SK-N-SH (cell line): ENCODE measurements around the gene DNAJC15. TPM values are rescaled to one million over a fixed set of nuclear protein-coding genes. Genes with fewer than 3 reads are reported as not detected.

Experiments used
- CTCF ChIA-PET: fragments of 300-600, 350-600 bp; formaldehyde crosslinking; extraction: SDS; loops from one replicate; lab custom pipeline; 2021; lab: Yijun Ruan, JAX
- POLR2A ChIA-PET: fragments of 350-600 bp; sonication (Branson Sonifier 250); formaldehyde crosslinking; extraction: SDS; loops from one replicate; lab custom pipeline; 2020; ENCODE audit warnings: antibody characterized with exemption, inconsistent platforms; lab: Yijun Ruan, JAX
- DNase-seq: peaks from one replicate; pipeline ENCODE4 v3.0.0; 2012
- H2AFZ ChIP-seq: fragments of 200-600 bp; sonication (generic); 2 replicates; pipeline ENCODE4 v1.8.1; 2016; ENCODE audit warnings: antibody characterized with exemption, mild to moderate bottlenecking, low read depth
- H3F3A ChIP-seq: fragments of 200-600 bp; sonication (generic); replicated peaks from 2 replicates; pipeline ENCODE3; 2016; ENCODE audit warnings: antibody characterized with exemption, mild to moderate bottlenecking; ENCODE audit not compliant: insufficient read depth
- H3K27ac ChIP-seq, 2 experiments: fragments of 200-500 bp in 1 of 2; fragments of 200-600 bp in 1 of 2; sonication (Bioruptor generic) in 1 of 2; sonication (generic), shearing (Covaris generic) in 1 of 2; 2 replicates each; pipeline versions ENCODE4 v1.5.1 to v1.6.1; 2014 to 2016; ENCODE audit warnings: low read depth in 2 of 2, inconsistent platforms in 1 of 2, low read length in 1 of 2, mild to moderate bottlenecking in 1 of 2, mixed read lengths in 1 of 2
- H3K27me3 ChIP-seq: fragments of 200-600 bp; sonication (generic), shearing (Covaris generic); 2 replicates; pipeline ENCODE4 v1.6.1; 2016; ENCODE audit warnings: mixed run types; ENCODE audit not compliant: insufficient read depth
- H3K36me3 ChIP-seq, 2 experiments: fragments of 200-500 bp in 1 of 2; fragments of 200-600 bp in 1 of 2; sonication (Bioruptor generic) in 1 of 2; sonication (generic) in 1 of 2; replicated peaks in 1 of 2; 2 replicates each; pipeline versions ENCODE3 to v1.5.1; 2014 to 2016; ENCODE audit warnings: low read length in 1 of 2, mild to moderate bottlenecking in 1 of 2; ENCODE audit not compliant: insufficient read depth in 2 of 2, control insufficient read depth in 1 of 2
- H3K4me1 ChIP-seq, 2 experiments: fragments of 200-500 bp in 1 of 2; fragments of 200-600 bp in 1 of 2; sonication (Bioruptor generic) in 1 of 2; sonication (generic), shearing (Covaris generic) in 1 of 2; 2 replicates each; pipeline versions ENCODE4 v1.5.1 to v1.6.1; 2014 to 2016; ENCODE audit warnings: low read depth in 1 of 2, low read length in 1 of 2, mixed run types in 1 of 2; ENCODE audit not compliant: insufficient read depth in 2 of 2, control insufficient read depth in 1 of 2
- H3K4me2 ChIP-seq: fragments of 200-600 bp; sonication (generic), shearing (Covaris generic); 2 replicates; pipeline ENCODE4 v1.6.1; 2017; ENCODE audit warnings: mixed run types
- H3K4me3 ChIP-seq, 2 experiments: fragments of 200-500 bp in 1 of 2; fragments of 200-600 bp in 1 of 2; sonication (Bioruptor generic) in 1 of 2; sonication (generic), shearing (Covaris generic) in 1 of 2; 2 replicates each; pipeline versions ENCODE4 v1.5.1 to v1.8.1; 2014 to 2016; ENCODE audit warnings: low read depth in 2 of 2, inconsistent platforms in 1 of 2, low read length in 1 of 2, mild to moderate bottlenecking in 1 of 2, mixed read lengths in 1 of 2, moderate library complexity in 1 of 2
- H3K79me2 ChIP-seq: fragments of 200-600 bp; sonication (generic); 2 replicates; pipeline ENCODE4 v1.8.1; 2017; ENCODE audit warnings: mild to moderate bottlenecking; ENCODE audit not compliant: insufficient read depth
- H3K9ac ChIP-seq: fragments of 200-600 bp; sonication (generic); 2 replicates; pipeline ENCODE4 v1.6.1; 2017; ENCODE audit warnings: mixed run types
- H3K9me2 ChIP-seq: fragments of 200-600 bp; sonication (generic); 2 replicates; pipeline ENCODE4 v1.6.1; 2017; ENCODE audit warnings: mixed run types
- H3K9me3 ChIP-seq: fragments of 200-600 bp; sonication (generic); 2 replicates; pipeline ENCODE4 v1.6.1; 2017; ENCODE audit warnings: mixed run types, mild to moderate bottlenecking, moderate library complexity
- H4K20me1 ChIP-seq: fragments of 200-600 bp; sonication (generic); 2 replicates; pipeline ENCODE4 v1.6.1; 2017; ENCODE audit warnings: mild to moderate bottlenecking, mixed run types; ENCODE audit not compliant: insufficient read depth
- CHD2 ChIP-seq: fragments of 150-350 bp; IDR thresholded peaks from 2 replicates; pipeline ENCODE4 v1.6.1; 2018; ENCODE audit warnings: low read length; ENCODE audit not compliant: partially characterized antibody
- ELF1 ChIP-seq: IDR thresholded peaks from 2 replicates; pipeline ENCODE4 v1.4.0; 2012
- EP300 ChIP-seq, 2 experiments: IDR thresholded peaks; 2 replicates each; pipeline versions ENCODE4 v1.4.0 to v1.6.1; 2012; ENCODE audit warnings: borderline replicate concordance in 1 of 2, low read depth in 1 of 2, low read length in 1 of 2
- EZH2phosphoT487 ChIP-seq: fragments of 200-600 bp; sonication (generic); IDR thresholded peaks from 2 replicates; pipeline ENCODE4 v1.6.1; 2017; ENCODE audit warnings: low read depth, mixed run types, mild to moderate bottlenecking, antibody characterized with exemption, moderate library complexity, borderline replicate concordance
- FOXJ3 ChIP-seq: sonication (generic); formaldehyde crosslinking; IDR thresholded peaks from 2 replicates; pipeline ENCODE4 v1.5.1; 2020; ENCODE audit warnings: mild to moderate bottlenecking, missing genetic modification reagents
- FOXM1 ChIP-seq: IDR thresholded peaks from 2 replicates; pipeline ENCODE4 v1.4.0; 2012; ENCODE audit warnings: low read depth, mild to moderate bottlenecking
- GATA2 ChIP-seq: sonication (generic); formaldehyde crosslinking; IDR thresholded peaks from 2 replicates; pipeline ENCODE4 v1.5.0; 2020; ENCODE audit warnings: mild to moderate bottlenecking, missing genetic modification reagents
- MAX ChIP-seq: IDR thresholded peaks from 2 replicates; pipeline ENCODE4 v1.4.0; 2012; ENCODE audit warnings: low read depth
- NFIC ChIP-seq: IDR thresholded peaks from 2 replicates; pipeline ENCODE4 v1.4.0; 2012; ENCODE audit warnings: borderline replicate concordance
- NRF1 ChIP-seq: IDR thresholded peaks from 2 replicates; pipeline ENCODE4 v1.6.1; 2012; ENCODE audit warnings: low read depth, mild to moderate bottlenecking, low read length
- RCOR1 ChIP-seq: fragments of 150-350 bp; IDR thresholded peaks from 2 replicates; pipeline ENCODE4 v1.6.1; 2017; ENCODE audit warnings: antibody characterized with exemption, low read length
- REST ChIP-seq: IDR thresholded peaks from 2 replicates; pipeline ENCODE4 v1.6.1; 2012; ENCODE audit warnings: mild to moderate bottlenecking, low read depth, low read length, moderate library complexity
- RFX5 ChIP-seq: IDR thresholded peaks from 2 replicates; pipeline ENCODE4 v1.6.1; 2012; ENCODE audit warnings: mild to moderate bottlenecking, improper control_type of control experiment, low read length
- SIN3A ChIP-seq: IDR thresholded peaks from 2 replicates; pipeline ENCODE4 v1.6.1; 2012; ENCODE audit warnings: low read depth, mild to moderate bottlenecking, low read length, moderate library complexity, borderline replicate concordance
- SMC3 ChIP-seq: IDR thresholded peaks from 2 replicates; pipeline ENCODE4 v1.6.1; 2012; ENCODE audit warnings: low read depth, low read length, improper control_type of control experiment
- TAF1 ChIP-seq: IDR thresholded peaks from 2 replicates; pipeline ENCODE4 v1.6.1; 2012; ENCODE audit warnings: low read depth, mild to moderate bottlenecking, low read length, moderate library complexity, borderline replicate concordance
- TCF12 ChIP-seq: IDR thresholded peaks from 2 replicates; pipeline ENCODE4 v1.4.0; 2012
- USF2 ChIP-seq: fragments of 150-350 bp; IDR thresholded peaks from 2 replicates; pipeline ENCODE4 v1.6.1; 2017; ENCODE audit warnings: antibody characterized with exemption, low read length, low read depth, borderline replicate concordance
- YY1 ChIP-seq: IDR thresholded peaks from 2 replicates; pipeline ENCODE4 v1.4.0; 2012; ENCODE audit warnings: low read depth, mild to moderate bottlenecking
- WGBS: methylation state at CpG from one replicate; pipeline ENCODE4 v1.1.6; 2017; ENCODE audit warnings: low lambda C conversion rate; 5-methylcytosine and 5-hydroxymethylcytosine counted together
- polyA plus RNA-seq, 3 experiments: library from polyadenylated mRNA; depleted of rRNA; stranded (reverse); fragments of >200 nt; gene quantifications; 2 replicates each; pipeline ENCODE4 v1.2.3, GENCODE V29; 2012

DNAJC15 gene
- polyA plus RNA-seq, 1 of the 3 experiments (the other 2 are of a cell fraction) = 18.4 TPM

GRCh38 chr13:43089912-43090498 is 66.6 kb downstream of the DNAJC15 start:
- Histone ChIP-seq H3K27me3 (no peaks in the 10 kb centered on the region), H4K20me1 (no peaks in the 10 kb centered on the region), H3K9me3 (0 out of 2 replicates have a peak, but pooled peaks cover 5% of the 10 kb centered on the region), H3F3A (no peaks in the 10 kb centered on the region), H2AFZ (no peak overlapping the region), H3K9me2 (no peaks in the 10 kb centered on the region), H3K4me3 (no peak overlapping the region), H3K4me1 (no peaks in the 10 kb centered on the region; a peak in 1 of 4 replicates), H3K36me3 (peaks cover 2 to 23% of the 10 kb centered on the region in 2 experiments), H3K4me2 (no peak overlapping the region), H3K27ac (no peak overlapping the region), H3K9ac (no peak overlapping the region), H3K79me2 (no peaks in the 10 kb centered on the region)
- DNase-seq = no peak
- TF ChIP-seq FOXM1 = no peak
- TF ChIP-seq TCF12 = no peak
- no peak for TF ChIP-seq FOXJ3 (CRISPR knock-in tag)
- no peak for TF ChIP-seq RFX5
- no peak for TF ChIP-seq MAX
- TF ChIP-seq GATA2 (CRISPR knock-in tag) = no peak
- no peak for TF ChIP-seq SMC3
- no peak for TF ChIP-seq REST
- TF ChIP-seq SIN3A = no peak
- WGBS = 100% methylated on average over 1 of the region's 1 CpG
- CTCF ChIA-PET = no interaction called here
- POLR2A ChIA-PET = no interaction called here

- Histone ChIP-seq H3K4me3 (no peak overlapping the region), H3K9ac (no peak overlapping the region), H4K20me1 (no peaks in the 10 kb centered on the region), H3K27me3 (no peaks in the 10 kb centered on the region), H3K9me2 (no peaks in the 10 kb centered on the region), H3K4me2 (peak overlapping the region; percentile 42), H3K9me3 (0 out of 2 replicates have a peak, but pooled peaks cover 2% of the 10 kb centered on the region), H3F3A (peaks cover 13% of the 10 kb centered on the region), H2AFZ (no peak overlapping the region), H3K79me2 (no peaks in the 10 kb centered on the region), H3K36me3 (peaks cover 0 to 11% of the 10 kb centered on the region in 2 experiments), H3K4me1 (peaks cover 2 to 6% of the 10 kb centered on the region in 2 experiments; a peak in 3 of 4 replicates), H3K27ac (no peak overlapping the region; a peak in 2 of 4 replicates)
- POLR2A ChIA-PET = interaction anchor here (0.6 kb wide), 1 partner anchor 1134 kb away, joined by 3 read pairs; the partner anchor contains the start of gene VWA8
- no peak for DNase-seq
- CTCF ChIA-PET = interaction anchor here (4.0 kb wide), 1 partner anchor 9 kb away, joined by 32 read pairs; no protein-coding TSS in a partner anchor
- WGBS = 89% methylated on average over 1 of the region's 1 CpG
- TF ChIP-seq REST (no peak), YY1 (no peak), USF2 (no peak), FOXJ3 (CRISPR knock-in tag) (no peak), EP300 (IDR thresholded peaks at IDR 0.05; ENCODE audit: borderline replicate concordance in 1 of 2, low read depth in 1 of 2, low read length in 1 of 2) (no peak), RCOR1 (no peak), GATA2 (CRISPR knock-in tag) (no peak), NRF1 (no peak), SMC3 (no peak), ELF1 (no peak), CHD2 (no peak), FOXM1 (no peak), NFIC (no peak), EZH2phosphoT487 (no peak), TAF1 (no peak)
Observed at GRCh38 chr13:43094901-43095300, 71.5 kb downstream of the DNAJC15 start.
